Tibial nerve (tissue), 4 donors: ENCODE results near the gene GPR173. TPM values are rescaled to one million over a fixed set of nuclear protein-coding genes. Genes with fewer than 3 reads are reported as not detected.

ENCODE experiments used
- DNase-seq, 2 donors: peaks; one replicate each; pipeline ENCODE4 v3.0.0-alpha.2; 2019; ENCODE audit warnings: low spot score in 2 of 2
- H3K27ac ChIP-seq, 4 donors: fragments of 200-600 bp; sonication (generic) in 3 of 4; one replicate each; pipeline ENCODE4 v1.5.1; 2017 to 2019; ENCODE audit warnings: mild to moderate bottlenecking in 1 of 4
- H3K27me3 ChIP-seq, 2 donors: fragments of 200-600 bp; sonication (generic) in 1 of 2; one replicate each; pipeline versions ENCODE4 v1.5.1 to v1.6.0; 2017 to 2019
- H3K36me3 ChIP-seq, 3 donors: fragments of 200-600 bp; sonication (generic); one replicate each; pipeline ENCODE4 v1.5.1; 2018 to 2019
- H3K4me1 ChIP-seq, 4 donors: fragments of 200-600 bp; sonication (generic) in 3 of 4; one replicate each; pipeline ENCODE4 v1.5.1; 2017 to 2019
- H3K4me3 ChIP-seq, 4 donors: fragments of 200-600 bp; sonication (generic) in 3 of 4; one replicate each; pipeline ENCODE4 v1.5.1; 2017 to 2019; ENCODE audit warnings: mild to moderate bottlenecking in 1 of 4, moderate library complexity in 1 of 4
- H3K9me3 ChIP-seq, 4 donors: fragments of 200-600 bp; sonication (generic) in 3 of 4; one replicate each; pipeline ENCODE4 v1.5.1; 2017 to 2019
- EP300 ChIP-seq, 2 donors: sonication (generic); formaldehyde crosslinking; IDR thresholded peaks; one replicate each; pipeline ENCODE4 v1.6.1; 2017; ENCODE audit warnings: antibody characterized with exemption in 2 of 2, mild to moderate bottlenecking in 1 of 2
- POLR2A ChIP-seq, 2 donors: fragments of 450-650 bp; IDR thresholded peaks; one replicate each; pipeline ENCODE4 v1.6.1; 2017; ENCODE audit warnings: antibody characterized with exemption in 2 of 2, mild to moderate bottlenecking in 2 of 2, moderate library complexity in 2 of 2
- WGBS, 2 donors: methylation state at CpG; one replicate each; pipeline ENCODE4 v1.1.5; 2018; 5-methylcytosine and 5-hydroxymethylcytosine counted together
- total RNA-seq, 4 donors: library from RNA; depleted of rRNA; stranded (reverse); fragments of >200 nt; gene quantifications; one replicate each; pipeline ENCODE4 v1.1.0, GENCODE V29; 2016
- TF ChIP-seq, protein P1 (sequence below), 5 experiments: fragments of 200-600 bp in 3 of 5; fragments of 450-650 bp in 2 of 5; sonication (generic) in 3 of 5; IDR thresholded peaks; one replicate each; pipeline ENCODE4 v1.5.1; 2016 to 2019; ENCODE audit warnings: antibody characterized with exemption in 5 of 5, mild to moderate bottlenecking in 3 of 5, moderate library complexity in 2 of 5

The GPR173 gene
- total RNA-seq, 4 donors from 2014 or later, result 5.4 to 11.0 (median 8.0) TPM

DNA sequence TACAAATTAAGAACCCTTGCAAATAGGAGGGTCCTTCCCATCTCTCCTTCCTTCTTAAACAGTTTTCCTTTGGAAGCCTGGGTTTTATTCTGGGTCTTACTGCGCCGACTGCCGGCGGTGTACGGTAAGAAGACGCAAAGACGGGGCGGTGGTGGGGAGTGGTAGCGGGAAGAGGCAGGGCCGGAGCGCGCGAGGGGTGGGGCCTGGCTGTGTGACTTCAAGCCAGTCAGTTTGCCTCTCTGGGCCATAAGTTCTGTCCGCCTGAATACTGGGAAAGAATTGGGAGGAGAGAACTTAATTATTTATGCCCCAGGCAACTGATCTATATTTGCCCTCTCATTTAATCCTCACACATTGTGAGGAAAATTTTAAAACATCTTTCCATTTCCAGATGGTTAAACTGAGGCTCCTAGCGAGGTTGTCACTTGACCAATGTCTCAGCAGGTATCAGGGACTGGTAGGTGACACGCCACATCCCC is 44.6 kb downstream of the GPR173 start:
- TF ChIP-seq, protein P1, sequence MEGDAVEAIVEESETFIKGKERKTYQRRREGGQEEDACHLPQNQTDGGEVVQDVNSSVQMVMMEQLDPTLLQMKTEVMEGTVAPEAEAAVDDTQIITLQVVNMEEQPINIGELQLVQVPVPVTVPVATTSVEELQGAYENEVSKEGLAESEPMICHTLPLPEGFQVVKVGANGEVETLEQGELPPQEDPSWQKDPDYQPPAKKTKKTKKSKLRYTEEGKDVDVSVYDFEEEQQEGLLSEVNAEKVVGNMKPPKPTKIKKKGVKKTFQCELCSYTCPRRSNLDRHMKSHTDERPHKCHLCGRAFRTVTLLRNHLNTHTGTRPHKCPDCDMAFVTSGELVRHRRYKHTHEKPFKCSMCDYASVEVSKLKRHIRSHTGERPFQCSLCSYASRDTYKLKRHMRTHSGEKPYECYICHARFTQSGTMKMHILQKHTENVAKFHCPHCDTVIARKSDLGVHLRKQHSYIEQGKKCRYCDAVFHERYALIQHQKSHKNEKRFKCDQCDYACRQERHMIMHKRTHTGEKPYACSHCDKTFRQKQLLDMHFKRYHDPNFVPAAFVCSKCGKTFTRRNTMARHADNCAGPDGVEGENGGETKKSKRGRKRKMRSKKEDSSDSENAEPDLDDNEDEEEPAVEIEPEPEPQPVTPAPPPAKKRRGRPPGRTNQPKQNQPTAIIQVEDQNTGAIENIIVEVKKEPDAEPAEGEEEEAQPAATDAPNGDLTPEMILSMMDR (IDR thresholded peaks at IDR 0.05), result peak; percentile 36 to 70 (median 46)
- TF ChIP-seq POLR2A (IDR thresholded peaks at IDR 0.05), result no peak
- no peak for TF ChIP-seq EP300 (IDR thresholded peaks at IDR 0.05)
- peak overlapping the region; percentile 71 to 92 (median 86) for H3K27ac ChIP-seq
- H3K4me1 ChIP-seq, result peaks cover 0 to 19% (median 2%) of the 10 kb centered on the region in 4 donors
- H3K27me3 ChIP-seq, result peaks cover 0 to 7% of the 10 kb centered on the region in 2 donors
- H3K4me3 ChIP-seq, result peak overlapping the region; percentile 31 to 68 (median 48)
- H3K36me3 ChIP-seq, result no peaks in the 10 kb centered on the region
- H3K9me3 ChIP-seq, result no peaks in the 10 kb centered on the region
- DNase-seq, result peak; percentile 64 to 77
- WGBS, 2 donors, result 1 to 46% methylated on average over 15 to 16 of the region's 16 CpGs

DNA sequence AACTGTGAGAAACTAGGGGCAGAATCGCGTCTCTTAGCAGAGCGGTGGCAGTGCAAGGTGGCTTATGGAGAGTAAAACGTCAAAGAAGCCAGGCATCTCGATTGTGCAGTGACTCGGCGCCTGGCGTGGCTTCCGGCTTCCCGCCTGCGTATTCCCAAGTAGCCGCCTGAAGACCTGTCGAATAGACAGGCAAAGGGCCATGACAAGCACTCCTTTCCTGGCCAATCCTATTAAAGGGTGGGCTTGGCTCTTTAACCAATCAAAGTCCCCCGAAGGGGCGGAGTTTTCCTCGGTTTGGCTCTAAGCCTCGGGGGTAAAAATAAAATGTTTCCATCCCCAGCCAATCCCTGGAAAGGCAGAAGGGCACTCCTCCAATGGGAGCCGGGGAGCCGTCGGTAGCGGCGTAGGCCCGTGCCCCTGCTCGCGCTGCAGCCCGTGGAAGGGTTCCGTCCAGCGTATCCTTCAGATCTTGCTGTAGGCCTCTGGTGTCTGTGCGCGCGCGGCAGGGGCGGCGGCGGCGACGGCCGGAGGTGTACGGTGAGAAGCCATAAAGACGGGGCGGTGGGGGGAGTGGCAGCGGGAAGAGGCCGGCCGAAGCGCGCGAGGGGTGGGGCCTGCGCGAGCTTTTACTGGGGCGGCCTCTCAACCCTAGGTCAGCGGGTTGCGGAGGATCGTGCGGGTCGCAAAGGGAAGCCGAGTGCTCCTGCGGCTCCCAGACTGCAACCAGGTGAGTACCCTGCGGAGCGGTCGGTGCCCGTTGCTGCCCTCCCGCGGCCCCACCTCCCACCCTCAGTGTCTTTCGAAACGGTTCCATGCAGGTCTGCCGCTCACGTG is 45.4 kb downstream of the GPR173 start, which contains the start of gene KANTR:
Gene KANTR, plus strand, starts transcription at position 395 of the 834 bp plus-strand sequence. CDS start 30,131 bp downstream, outside the sequence.
- Histone ChIP-seq H3K4me3 (peak within 1 kb of the TSS; percentile 35 to 68 (median 58)), H3K36me3 (peaks cover 0 to 5% (median 0%) of the 10 kb centered on the region in 3 donors), H3K4me1 (peaks cover 0 to 11% (median 2%) of the 10 kb centered on the region in 4 donors), H3K27me3 (peaks cover 0 to 9% of the 10 kb centered on the region in 2 donors), H3K9me3 (no peaks in the 10 kb centered on the region), H3K27ac (peak within 1 kb of the TSS; percentile 71 to 92 (median 86))
- DNase-seq, result peak; percentile 69 to 80
- TF ChIP-seq, protein P1 (IDR thresholded peaks at IDR 0.05), result no peak
- TF ChIP-seq POLR2A (IDR thresholded peaks at IDR 0.05), result peak; percentile 65 to 83
- peak; percentile 30 to 84 for TF ChIP-seq EP300 (IDR thresholded peaks at IDR 0.05)
- WGBS, 2 donors, result 1 to 40% methylated on average over 13 to 64 of the region's 67 CpGs

DNA sequence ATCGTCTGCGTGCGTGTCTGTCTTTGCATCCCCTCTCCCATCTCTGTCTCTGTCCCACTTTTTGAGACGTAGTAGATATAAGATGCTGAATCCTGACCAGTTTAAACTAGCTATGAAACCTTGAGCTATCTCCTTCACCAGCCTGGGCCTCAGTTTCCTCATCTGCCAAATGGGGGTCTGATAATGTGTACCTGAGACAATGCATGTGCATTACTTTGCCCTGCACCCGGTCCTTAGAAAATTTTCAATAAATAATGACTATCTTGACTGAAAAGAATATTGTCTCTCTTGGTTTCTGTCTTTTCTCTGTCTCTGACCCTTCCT is 46.0 kb downstream of the GPR173 start:
- H3K4me3 ChIP-seq, result peak overlapping the region; percentile 35 to 68 (median 58)
- no peaks in the 10 kb centered on the region for H3K9me3 ChIP-seq
- peak overlapping the region; percentile 49 to 92 (median 84) for H3K27ac ChIP-seq
- TF ChIP-seq POLR2A (IDR thresholded peaks at IDR 0.05) (no peak), EP300 (IDR thresholded peaks at IDR 0.05) (no peak)
- TF ChIP-seq, protein P1 (IDR thresholded peaks at IDR 0.05), result no peak
- WGBS, 2 donors, result 4 to 39% methylated on average over 2 to 5 of the region's 5 CpGs
- H3K36me3 ChIP-seq, result peaks cover 0 to 11% (median 0%) of the 10 kb centered on the region in 3 donors
- H3K27me3 ChIP-seq, result peaks cover 0 to 10% of the 10 kb centered on the region in 2 donors
- H3K4me1 ChIP-seq, result peaks cover 0 to 11% (median 2%) of the 10 kb centered on the region in 4 donors
- no peak for DNase-seq

DNA sequence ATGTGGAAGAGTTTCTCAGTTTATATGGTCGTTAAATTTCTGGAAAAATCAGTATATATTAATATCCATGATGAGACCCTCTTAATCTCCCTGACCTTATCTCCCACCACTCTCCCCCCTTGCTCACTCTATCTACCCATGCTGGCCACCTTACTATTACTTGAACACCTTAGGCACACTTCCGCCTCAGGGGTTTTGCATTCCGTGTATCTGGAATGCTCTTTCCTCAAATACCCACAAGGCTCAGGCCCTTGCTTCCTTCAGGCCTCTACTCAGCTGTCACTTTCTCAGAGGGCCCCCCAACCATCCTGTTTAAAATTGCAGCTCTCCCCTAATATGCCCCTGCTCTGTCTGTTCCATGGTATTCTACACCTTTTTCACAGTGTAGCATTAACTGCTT is 47.2 kb downstream of the GPR173 start:
- H3K36me3 ChIP-seq, result peaks cover 0 to 17% (median 0%) of the 10 kb centered on the region in 3 donors
- 78 to 90% methylated on average over 3 of the region's 3 CpGs for WGBS, 2 donors
- peaks cover 0 to 11% (median 2%) of the 10 kb centered on the region in 4 donors for H3K4me1 ChIP-seq
- H3K27me3 ChIP-seq, result peaks cover 0 to 10% of the 10 kb centered on the region in 2 donors
- no peak overlapping the region for H3K4me3 ChIP-seq
- no peak overlapping the region for H3K27ac ChIP-seq
- TF ChIP-seq EP300 (IDR thresholded peaks at IDR 0.05) (no peak), POLR2A (IDR thresholded peaks at IDR 0.05) (no peak)
- TF ChIP-seq, protein P1 (IDR thresholded peaks at IDR 0.05), result no peak
- DNase-seq, result no peak
- no peaks in the 10 kb centered on the region for H3K9me3 ChIP-seq
